ENCODE measurements around the gene CFAP74.

DNA sequence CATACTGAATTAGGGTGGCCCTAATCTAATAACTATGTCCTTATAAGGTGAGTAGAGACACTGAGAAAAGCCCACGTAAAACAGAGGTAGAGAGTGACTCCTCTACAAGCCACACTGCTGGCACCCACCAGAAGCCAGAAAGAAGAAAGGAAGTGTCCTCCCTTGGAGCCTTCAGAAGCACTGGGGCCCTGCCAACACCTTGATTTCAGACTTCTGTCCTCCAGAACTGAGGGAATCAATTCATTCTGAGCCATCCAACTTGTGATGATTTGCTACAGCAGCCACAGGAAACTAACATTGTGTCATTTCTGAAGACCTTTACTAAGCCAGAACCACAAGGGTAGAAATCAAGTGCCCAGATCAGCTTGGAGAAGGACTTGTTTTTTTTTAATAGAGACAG is 127.7 kb downstream of the CFAP74 start:
- TF ChIP-seq, protein P1, sequence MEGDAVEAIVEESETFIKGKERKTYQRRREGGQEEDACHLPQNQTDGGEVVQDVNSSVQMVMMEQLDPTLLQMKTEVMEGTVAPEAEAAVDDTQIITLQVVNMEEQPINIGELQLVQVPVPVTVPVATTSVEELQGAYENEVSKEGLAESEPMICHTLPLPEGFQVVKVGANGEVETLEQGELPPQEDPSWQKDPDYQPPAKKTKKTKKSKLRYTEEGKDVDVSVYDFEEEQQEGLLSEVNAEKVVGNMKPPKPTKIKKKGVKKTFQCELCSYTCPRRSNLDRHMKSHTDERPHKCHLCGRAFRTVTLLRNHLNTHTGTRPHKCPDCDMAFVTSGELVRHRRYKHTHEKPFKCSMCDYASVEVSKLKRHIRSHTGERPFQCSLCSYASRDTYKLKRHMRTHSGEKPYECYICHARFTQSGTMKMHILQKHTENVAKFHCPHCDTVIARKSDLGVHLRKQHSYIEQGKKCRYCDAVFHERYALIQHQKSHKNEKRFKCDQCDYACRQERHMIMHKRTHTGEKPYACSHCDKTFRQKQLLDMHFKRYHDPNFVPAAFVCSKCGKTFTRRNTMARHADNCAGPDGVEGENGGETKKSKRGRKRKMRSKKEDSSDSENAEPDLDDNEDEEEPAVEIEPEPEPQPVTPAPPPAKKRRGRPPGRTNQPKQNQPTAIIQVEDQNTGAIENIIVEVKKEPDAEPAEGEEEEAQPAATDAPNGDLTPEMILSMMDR (IDR thresholded peaks at IDR 0.05): no peak
- TF ChIP-seq EP300 (IDR thresholded peaks at IDR 0.05; ENCODE audit: low read depth) (no peak), POLR2A (IDR thresholded peaks at IDR 0.05) (no peak)

Measured in transverse colon (tissue), 3 donors.